Measurements from ENCODE around the gene SYT14. TPM values are rescaled to one million over a fixed set of nuclear protein-coding genes. Genes with fewer than 3 reads are reported as not detected.

The SYT14 gene
- total RNA-seq = not detected in 2 replicates

GRCh38 chr1:209937996-209938959 lies at the start of gene SYT14:
Gene SYT14 (plus strand): TSS chr1:209938217. CDS start chr1:209938265, 48 bp downstream.

Other genes with a start within 250 kb of the SYT14 start
- gene HSD11B1, start 233.4 kb upstream of the SYT14 start, total RNA-seq = 0.79 and 1.6 TPM in 2 replicates
- gene TRAF3IP3, start 182.2 kb upstream of the SYT14 start, total RNA-seq = not detected in 2 replicates
- gene C1orf74, start 153.7 kb upstream of the SYT14 start, total RNA-seq = 10.8 and 13.6 TPM in 2 replicates
- gene IRF6, start 132.1 kb upstream of the SYT14 start, total RNA-seq = 144 and 195 TPM in 2 replicates
- gene UTP25, start 110.2 kb upstream of the SYT14 start, total RNA-seq = 3.1 and 4.9 TPM in 2 replicates

Data from airway epithelial cell (primary cell).